NCI-H1417 treated with DMSO at 0.1 percent for 48 hours (cell line): ENCODE data around the gene MIP.
"Not testable (repeated sequence)": the region's sequence is repeated elsewhere in the genome, so short reads cannot be mapped to it uniquely, and the experiment has no call there.

Source experiments
- DNase-seq: peaks from one replicate; lab custom pipeline; 2025; lab: John Stamatoyannopoulos, UW

MIP gene

GRCh38 chr12:56410768-56411167, 43.7 kb downstream of the MIP start:
- DNase-seq = no peak

DNA sequence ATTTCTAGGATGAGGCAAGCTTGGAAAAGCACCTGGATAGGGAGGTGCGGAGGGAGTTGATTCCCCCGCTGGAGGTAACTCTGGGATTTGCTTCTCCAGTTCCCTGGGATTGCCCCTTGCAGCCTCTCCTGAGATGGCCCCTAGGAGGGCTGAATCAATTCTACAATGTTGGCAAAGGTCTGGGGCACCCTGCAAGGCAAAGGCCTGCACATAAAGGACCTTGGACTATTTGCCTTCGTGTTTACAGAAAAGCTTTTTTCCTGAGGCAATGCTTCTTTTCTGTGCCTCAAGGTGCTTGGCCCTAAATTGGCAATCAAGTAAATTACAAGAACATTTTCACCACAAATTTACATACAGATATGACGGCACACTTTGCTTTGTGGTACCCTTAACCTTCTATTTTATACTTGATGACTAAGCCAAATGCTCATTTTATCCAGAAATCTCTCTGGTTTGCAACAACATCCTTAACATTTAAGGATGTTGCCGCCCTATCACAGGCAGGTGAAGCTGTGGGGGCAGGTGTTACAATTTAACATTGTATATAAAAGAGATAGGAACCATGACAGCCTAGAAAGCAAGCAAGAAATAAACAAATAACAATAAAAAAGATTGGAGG, 45.5 kb downstream of the MIP start:
- DNase-seq = no peak

GRCh38 chr12:56404227-56404626, 50.2 kb downstream of the MIP start:
- not testable (repeated sequence) for DNase-seq

GRCh38 chr12:56401612-56402011, 52.8 kb downstream of the MIP start:
- not testable (repeated sequence) for DNase-seq

DNA sequence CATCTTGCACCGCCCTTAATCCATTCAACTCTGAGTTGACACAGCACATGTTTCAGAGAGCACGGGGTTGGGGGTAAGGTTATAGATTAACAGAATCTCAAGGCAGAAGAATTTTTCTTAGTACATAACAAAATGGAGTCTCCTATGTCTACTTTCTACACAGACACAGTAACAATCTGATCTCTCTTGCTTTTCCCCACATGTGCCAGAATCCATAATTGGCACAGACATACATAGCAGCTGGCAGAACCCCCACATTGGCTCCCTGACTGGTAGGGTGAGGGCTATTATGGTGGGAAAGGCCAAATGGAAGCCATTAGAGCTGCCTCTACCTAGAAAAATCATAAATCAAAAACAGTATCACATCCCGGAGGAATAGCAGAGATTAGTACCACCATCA, 53.3 kb downstream of the MIP start:
- DNase-seq = not testable (repeated sequence)
